Lower leg skin (tissue), 3 donors: ENCODE results near the gene CPLX3.
"Not testable (repeated sequence)": the region's sequence is repeated elsewhere in the genome, so short reads cannot be mapped to it uniquely, and the experiment has no call there.

Experiments
- POLR2A ChIP-seq, 2 donors: fragments of 450-650 bp; IDR thresholded peaks; one replicate each; pipeline ENCODE4 v1.6.1; 2016 to 2017; ENCODE audit warnings: antibody characterized with exemption in 2 of 2, mild to moderate bottlenecking in 1 of 2, moderate library complexity in 1 of 2
- TF ChIP-seq, protein P1 (sequence below), 3 donors: fragments of 450-650 bp; IDR thresholded peaks; one replicate each; pipeline ENCODE4 v1.5.1; 2016; ENCODE audit warnings: antibody characterized with exemption in 3 of 3, mild to moderate bottlenecking in 3 of 3, moderate library complexity in 2 of 3

DNA sequence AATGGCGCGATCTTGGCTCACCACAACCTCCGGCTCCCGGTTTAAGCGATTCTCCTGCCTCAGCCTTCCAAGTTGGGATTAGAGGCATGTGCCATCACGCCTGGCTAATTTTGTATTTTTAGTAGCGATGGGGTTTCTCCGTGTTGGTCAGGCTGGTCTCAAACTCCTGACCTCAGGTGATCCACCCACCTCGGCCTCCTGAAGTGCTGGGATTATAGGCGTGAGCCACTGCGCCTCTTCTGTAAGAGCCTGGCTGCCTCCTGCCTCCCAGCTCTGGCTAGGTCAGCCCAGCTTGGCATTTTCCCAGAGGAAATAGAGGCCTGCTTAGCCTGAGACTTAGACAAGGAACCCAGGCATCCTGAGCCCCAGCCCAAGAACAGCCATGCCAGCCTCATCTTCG, 40.3 kb upstream of the CPLX3 start:
- TF ChIP-seq POLR2A (IDR thresholded peaks at IDR 0.05): not testable (repeated sequence)
- TF ChIP-seq, protein P1, sequence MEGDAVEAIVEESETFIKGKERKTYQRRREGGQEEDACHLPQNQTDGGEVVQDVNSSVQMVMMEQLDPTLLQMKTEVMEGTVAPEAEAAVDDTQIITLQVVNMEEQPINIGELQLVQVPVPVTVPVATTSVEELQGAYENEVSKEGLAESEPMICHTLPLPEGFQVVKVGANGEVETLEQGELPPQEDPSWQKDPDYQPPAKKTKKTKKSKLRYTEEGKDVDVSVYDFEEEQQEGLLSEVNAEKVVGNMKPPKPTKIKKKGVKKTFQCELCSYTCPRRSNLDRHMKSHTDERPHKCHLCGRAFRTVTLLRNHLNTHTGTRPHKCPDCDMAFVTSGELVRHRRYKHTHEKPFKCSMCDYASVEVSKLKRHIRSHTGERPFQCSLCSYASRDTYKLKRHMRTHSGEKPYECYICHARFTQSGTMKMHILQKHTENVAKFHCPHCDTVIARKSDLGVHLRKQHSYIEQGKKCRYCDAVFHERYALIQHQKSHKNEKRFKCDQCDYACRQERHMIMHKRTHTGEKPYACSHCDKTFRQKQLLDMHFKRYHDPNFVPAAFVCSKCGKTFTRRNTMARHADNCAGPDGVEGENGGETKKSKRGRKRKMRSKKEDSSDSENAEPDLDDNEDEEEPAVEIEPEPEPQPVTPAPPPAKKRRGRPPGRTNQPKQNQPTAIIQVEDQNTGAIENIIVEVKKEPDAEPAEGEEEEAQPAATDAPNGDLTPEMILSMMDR (IDR thresholded peaks at IDR 0.05): not testable (repeated sequence)
